AG04449 (cell line): ENCODE measurements around the gene SYS1.

ENCODE experiments used
- CTCF ChIA-PET: fragments of 350-600 bp; formaldehyde crosslinking; extraction: SDS; loops from one replicate; lab custom pipeline; 2021; ENCODE audit warnings: antibody characterized with exemption; lab: Yijun Ruan, JAX
- POLR2A ChIA-PET: fragments of 400-600, 350-600 bp; formaldehyde crosslinking; extraction: SDS; loops from one replicate; lab custom pipeline; 2020; ENCODE audit warnings: antibody characterized with exemption, inconsistent platforms; lab: Yijun Ruan, JAX
- DNase-seq: peaks from one replicate; pipeline ENCODE4 v3.0.0-alpha.2; 2010; ENCODE audit warnings: low read depth, low spot score
- H3K4me3 ChIP-seq: 2 replicates; pipeline ENCODE4 v1.5.1; 2011; ENCODE audit warnings: low read depth, mild to moderate bottlenecking, control low read depth, low read length
- TF ChIP-seq, protein P1 (sequence below): IDR thresholded peaks from one replicate; pipeline ENCODE4 v1.5.1; 2011; ENCODE audit warnings: mild to moderate bottlenecking, moderate library complexity, low read length, control low read depth, inconsistent platforms; ENCODE audit not compliant: insufficient read depth; ENCODE audit errors: missing control alignments

SYS1 gene

DNA sequence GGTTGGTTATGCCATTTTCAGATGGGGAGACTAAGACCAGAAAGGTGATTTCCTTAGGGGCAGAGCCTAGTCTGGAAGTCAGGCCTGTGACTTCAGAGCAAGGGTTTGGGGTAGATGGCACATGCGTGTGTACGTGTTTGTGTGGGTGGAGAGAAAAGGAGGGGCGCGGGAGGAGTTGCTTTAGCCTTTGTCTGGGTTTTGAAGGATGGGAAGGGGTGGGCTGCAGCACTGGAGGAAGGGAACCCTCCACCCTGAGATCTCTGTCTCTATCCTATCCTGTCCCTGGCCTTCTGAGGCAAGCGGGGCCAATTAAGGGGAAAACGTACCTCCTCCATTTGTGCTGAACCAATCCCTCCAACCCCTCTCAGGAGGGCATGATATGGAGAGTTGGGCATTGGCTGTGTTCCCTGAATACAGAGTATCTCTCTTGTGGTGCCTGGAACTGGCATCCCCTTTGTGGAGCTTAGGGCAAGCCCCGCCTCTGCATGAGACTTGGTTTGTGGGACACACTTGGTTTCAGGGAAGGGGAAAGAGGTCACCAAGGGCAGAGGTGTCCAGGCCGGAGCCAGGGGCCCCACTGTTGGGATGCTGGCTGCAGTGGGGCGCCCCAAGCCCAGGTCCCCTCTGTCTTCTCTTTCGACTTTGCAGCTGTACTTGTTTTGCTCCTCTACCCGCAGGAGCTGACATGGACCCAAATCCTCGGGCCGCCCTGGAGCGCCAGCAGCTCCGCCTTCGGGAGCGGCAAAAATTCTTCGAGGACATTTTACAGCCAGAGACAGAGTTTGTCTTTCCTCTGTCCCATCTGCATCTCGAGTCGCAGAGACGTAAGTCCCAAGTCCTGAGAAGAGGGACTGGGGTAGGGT, 45.1 kb downstream of the SYS1 start, which contains the start of gene DBNDD2:
Gene DBNDD2, plus strand, starts transcription at position 507 of the 863 bp plus-strand sequence. Its CDS starts 179 bp downstream, at position 686.
- TF ChIP-seq, protein P1, sequence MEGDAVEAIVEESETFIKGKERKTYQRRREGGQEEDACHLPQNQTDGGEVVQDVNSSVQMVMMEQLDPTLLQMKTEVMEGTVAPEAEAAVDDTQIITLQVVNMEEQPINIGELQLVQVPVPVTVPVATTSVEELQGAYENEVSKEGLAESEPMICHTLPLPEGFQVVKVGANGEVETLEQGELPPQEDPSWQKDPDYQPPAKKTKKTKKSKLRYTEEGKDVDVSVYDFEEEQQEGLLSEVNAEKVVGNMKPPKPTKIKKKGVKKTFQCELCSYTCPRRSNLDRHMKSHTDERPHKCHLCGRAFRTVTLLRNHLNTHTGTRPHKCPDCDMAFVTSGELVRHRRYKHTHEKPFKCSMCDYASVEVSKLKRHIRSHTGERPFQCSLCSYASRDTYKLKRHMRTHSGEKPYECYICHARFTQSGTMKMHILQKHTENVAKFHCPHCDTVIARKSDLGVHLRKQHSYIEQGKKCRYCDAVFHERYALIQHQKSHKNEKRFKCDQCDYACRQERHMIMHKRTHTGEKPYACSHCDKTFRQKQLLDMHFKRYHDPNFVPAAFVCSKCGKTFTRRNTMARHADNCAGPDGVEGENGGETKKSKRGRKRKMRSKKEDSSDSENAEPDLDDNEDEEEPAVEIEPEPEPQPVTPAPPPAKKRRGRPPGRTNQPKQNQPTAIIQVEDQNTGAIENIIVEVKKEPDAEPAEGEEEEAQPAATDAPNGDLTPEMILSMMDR: no peak
- POLR2A ChIA-PET: interaction anchor here (1.9 to 2.1 kb wide), 2 partner anchors 45 to 60 kb away, joined by 6 to 9 read pairs; partner anchors contain the start of genes SDC4 and SYS1
- CTCF ChIA-PET: interaction anchor here (0.9 to 4.0 kb wide), 9 partner anchors 8 to 114 kb away, joined by 3 to 21 read pairs (median 5); partner anchors contain the start of genes PIGT and SYS1
- no peak for DNase-seq
- H3K4me3 ChIP-seq: peak within 1 kb of the TSS; percentile 66

DNA sequence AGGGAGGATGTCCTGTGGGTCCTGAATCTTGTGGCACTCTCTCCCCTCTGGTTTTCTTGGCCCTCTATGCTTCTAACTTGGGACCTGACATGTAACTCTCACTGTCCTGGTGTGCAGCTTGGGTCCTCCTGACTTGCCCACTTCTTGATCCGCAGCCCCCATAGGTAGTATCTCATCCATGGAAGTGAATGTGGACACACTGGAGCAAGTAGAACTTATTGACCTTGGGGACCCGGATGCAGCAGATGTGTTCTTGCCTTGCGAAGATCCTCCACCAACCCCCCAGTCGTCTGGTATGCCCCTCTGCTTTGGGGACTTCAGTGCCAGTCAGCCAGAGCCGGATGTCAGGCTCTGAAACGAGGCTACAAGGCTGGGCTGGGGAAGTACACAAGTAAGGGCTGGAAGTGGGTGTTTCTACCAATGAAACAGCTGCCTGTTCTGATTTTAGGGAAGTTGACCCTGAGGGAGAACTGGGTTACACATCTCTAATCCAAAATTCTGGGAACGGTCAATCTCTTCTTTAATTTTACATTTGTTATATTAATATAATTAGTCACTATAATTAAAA, 45.8 kb downstream of the SYS1 start:
- CTCF ChIA-PET: interaction anchor here (1.8 to 4.0 kb wide), 3 partner anchors 28 to 41 kb away, joined by 8 to 21 read pairs (median 12); no protein-coding TSS in a partner anchor
- POLR2A ChIA-PET: interaction anchor here (2.1 kb wide), 1 partner anchor 46 kb away, joined by 6 read pairs; the partner anchor contains the start of gene SYS1

DNA sequence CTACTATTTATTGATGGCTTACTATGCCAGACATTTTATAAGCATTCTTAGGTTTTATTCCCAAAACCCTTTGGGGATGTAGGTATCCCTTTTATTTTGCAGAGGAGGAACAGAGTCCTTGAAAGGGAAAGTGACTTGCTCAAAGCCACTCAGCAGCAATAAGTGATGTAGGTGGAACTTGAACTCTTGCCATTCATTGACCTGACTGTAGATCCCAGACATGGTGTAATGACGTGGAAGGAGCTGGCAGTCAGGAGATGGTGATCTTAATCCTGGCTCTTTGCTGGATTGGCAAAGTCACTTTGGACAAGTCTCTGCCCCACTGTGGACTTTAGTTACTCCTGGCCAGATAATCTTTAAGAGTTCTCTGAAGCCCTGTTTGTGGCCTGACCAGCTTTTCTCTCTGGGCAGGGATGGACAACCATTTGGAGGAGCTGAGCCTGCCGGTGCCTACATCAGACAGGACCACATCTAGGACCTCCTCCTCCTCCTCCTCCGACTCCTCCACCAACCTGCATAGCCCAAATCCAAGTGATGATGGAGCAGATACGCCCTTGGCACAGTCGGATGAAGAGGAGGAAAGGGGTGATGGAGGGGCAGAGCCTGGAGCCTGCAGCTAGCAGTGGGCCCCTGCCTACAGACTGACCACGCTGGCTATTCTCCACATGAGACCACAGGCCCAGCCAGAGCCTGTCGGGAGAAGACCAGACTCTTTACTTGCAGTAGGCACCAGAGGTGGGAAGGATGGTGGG, 46.7 kb downstream of the SYS1 start:
- no peak overlapping the region for H3K4me3 ChIP-seq
- POLR2A ChIA-PET: no interaction called here
- no peak for DNase-seq
- CTCF ChIA-PET: interaction anchor here (1.0 to 4.0 kb wide), 3 partner anchors 36 to 91 kb away, joined by 3 to 21 read pairs (median 7); partner anchors contain the start of gene SYS1
- TF ChIP-seq, protein P1: no peak

More for the DNA sequence above, 45.8 kb downstream of the SYS1 start:
- TF ChIP-seq, protein P1: no peak
- no peak overlapping the region for H3K4me3 ChIP-seq
- no peak for DNase-seq

DNA sequence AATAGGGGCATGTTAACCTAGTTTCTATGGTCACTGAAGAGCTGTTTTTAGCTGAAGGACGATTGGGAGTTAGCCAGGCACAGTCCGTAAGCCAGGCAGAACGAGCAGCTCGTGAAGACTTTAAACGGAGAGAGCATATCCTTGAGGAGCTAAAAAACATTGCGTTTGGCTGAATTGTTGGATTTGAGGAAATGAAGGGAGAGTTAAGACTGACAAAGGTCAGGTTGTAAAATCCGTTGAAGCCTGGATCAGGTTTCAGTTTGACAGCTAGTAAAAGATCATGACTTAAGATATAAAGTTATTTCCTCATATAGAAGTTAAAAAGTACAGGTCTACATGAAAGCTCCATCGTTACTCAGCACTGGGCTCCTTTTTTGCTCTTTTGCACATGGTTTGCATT, 47.9 kb downstream of the SYS1 start:
- DNase-seq: no peak
- H3K4me3 ChIP-seq: no peak overlapping the region
- ChIA-PET POLR2A (no interaction called here), CTCF (interaction anchor here (1.0 to 1.8 kb wide), 5 partner anchors 25 to 92 kb away, joined by 3 to 7 read pairs (median 3); partner anchors contain the start of gene SYS1)
- TF ChIP-seq, protein P1: no peak

DNA sequence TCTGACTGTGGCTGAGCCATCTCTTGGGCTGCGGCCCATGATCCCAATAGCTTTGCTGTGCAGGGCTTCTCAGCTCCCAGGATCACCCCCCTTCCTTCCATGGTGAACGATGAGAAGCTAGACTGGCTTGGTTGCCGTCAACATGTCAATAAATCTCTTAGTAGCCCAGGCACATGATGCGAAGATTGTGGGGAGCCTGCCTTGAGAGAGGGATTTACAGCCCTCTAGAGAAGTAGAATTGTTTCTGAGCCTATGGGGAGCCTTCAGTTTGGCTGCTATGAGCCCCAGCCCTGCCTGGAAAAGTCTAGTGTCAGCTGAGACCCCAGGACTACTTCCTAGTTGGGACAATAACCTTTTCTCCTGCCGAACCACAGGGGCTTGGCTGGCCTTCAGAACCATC, 49.7 kb downstream of the SYS1 start:
- CTCF ChIA-PET: interaction anchor here (1.8 to 2.2 kb wide), 3 partner anchors 24 to 93 kb away, joined by 7 to 12 read pairs (median 9); no protein-coding TSS in a partner anchor

More for the DNA sequence above, 49.7 kb downstream of the SYS1 start:
- no peak overlapping the region for H3K4me3 ChIP-seq
- TF ChIP-seq, protein P1: no peak
- POLR2A ChIA-PET: interaction anchor here (1.2 kb wide), 1 partner anchor 50 kb away, joined by 4 read pairs; the partner anchor contains the start of gene SYS1
- no peak for DNase-seq
